ENCODE results near the gene TBCD.

The TBCD gene

DNA sequence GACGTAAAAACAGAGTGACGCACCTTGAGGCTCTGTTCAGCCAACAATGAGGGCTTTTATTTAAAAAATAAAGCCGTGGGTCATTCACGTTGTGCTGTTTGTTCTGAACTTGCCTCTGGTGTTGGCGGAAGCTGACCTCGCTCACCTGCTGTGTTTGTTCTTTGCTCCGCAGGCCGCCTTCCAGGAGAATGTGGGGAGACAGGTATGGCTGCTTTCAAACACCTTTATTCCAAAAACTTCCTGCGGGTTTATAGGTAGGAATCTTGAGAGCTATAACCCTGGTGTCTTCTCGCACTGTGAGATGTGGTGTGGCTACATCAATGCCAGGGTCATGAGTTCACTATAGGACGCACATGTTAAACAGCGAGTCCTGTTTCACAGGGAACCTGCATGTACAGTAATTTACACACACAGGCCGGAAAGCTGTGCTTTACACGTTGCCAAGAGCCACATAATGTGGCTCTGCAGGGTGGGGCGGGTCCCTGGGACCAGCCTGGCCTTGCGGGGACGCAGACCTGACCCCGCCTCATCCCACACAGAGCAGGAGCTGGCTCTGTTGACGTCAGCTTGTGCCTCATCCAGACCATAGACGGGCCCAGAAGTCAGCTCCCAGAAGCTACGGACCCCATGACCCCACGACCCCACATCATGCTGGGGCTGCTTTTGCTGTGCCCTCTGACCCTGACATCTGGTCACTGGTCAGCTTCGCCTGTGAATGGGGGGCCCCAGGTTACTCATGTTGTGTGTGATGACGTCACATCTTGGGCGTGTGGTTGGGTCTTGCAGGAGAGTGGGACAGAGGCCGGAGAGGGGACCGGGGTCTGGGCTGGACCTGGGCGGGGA lies 137.9 kb downstream of the TBCD start:
- DNase-seq = no peak

DNA sequence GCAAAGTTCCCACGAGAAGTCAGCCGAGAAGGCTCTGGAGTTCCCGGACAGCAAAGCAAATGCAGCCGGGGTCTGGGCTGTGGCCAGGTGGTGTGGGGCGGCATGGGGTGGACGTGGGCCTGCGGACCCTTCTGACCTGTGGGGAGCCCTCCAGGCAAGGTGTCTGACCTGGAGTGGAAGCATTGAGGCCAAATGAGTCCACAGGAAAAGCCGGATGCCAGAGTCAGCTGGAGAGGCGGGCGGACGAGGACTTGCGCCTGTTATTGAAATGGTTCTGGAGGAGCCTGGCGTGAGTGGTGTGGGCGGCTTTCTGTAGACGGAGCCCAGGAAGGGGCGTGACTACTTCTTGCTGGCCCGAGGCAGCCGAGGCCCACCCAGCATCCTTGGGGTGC lies 138.5 kb downstream of the TBCD start:
- no peak for DNase-seq

DNA sequence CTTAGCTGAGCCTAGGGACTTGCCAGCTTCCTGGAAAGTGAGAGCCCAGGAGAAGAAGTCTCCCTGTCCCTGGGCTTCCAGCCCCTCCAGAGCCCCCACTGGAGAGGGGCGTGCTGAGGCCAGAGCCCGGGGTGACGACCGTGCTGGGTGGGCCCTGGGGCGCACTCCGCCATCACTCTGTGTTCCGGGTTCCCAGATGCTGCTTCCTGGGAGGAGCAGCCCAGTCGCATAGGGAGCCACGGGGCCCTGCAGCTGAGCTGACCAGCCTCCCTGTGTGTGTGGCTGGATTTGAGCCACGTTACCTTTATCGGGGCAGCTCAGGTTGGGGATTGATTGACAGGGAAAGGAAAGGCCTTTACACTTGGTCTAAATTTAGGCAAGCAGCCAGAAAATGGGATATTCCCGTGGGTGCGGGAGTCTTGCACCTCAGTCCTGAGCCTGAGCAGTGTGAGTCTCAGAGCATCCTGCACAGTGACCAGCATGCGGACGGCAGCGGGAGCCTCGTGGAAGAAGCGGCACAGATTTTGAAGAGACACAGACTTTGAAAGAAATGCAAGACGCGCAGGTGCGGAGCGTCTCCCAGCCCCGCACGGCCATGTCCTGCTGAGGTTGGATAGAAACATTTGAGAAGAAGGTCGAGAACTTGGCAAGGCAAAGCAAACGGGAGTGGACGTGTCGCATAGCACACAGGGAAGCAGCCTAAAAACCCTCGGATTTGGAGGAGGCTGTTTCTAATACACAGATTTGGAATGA lies 139.2 kb downstream of the TBCD start:
- no peak for DNase-seq

DNA sequence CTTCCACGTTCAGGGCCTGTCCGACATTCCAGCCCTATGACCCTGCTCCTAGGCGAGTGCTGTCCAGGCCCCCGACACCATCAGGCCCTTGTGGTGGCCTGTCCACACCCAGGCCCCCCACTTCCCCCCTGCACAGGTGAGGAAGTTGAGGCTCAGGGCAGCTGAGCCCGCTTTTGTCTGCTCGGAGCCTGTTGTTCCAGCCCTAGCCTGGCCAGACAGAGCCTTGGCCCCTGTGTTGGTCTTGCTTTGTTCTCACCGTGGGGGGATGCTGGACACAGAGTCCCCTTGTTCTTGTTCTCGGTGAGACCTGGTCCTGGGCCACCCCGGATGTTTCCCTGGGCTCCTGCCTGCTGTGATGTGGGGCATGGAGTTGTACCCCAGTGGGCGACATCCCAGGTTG lies 140.0 kb downstream of the TBCD start:
- no peak for DNase-seq

DNA sequence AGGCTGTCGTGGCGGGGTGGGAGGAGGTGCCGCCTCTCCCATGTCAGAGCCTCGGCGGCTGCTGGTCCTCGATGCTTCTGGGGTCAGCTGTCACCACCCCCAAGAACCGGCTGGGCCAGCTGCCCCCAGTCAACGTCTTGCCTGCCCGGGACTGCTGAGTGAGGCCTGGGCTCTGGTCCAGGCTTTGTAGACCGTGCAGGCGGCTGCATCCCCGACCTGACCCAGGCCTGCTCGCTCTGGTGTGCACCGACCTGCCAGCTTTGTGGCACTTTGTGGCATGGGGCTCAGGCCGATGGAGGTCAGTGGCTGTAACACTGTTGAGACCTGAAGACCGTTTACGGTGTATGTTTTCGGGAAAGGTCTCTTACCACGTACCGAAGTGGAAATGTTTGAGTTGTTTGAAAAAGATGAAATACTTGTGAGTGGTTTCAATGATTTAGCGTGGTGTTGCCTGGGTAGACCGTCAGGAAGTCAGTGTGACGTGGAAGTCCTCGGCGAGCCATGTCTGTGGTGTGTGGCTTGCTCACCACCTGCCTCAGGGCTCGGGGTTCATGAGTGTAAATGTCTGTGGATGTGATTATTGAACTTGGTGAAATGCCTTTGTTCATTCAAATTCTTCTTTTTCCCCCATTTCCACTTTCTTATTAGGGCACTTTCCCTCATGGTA lies 141.2 kb downstream of the TBCD start:
- DNase-seq = peak; percentile 70 to 75

DNA sequence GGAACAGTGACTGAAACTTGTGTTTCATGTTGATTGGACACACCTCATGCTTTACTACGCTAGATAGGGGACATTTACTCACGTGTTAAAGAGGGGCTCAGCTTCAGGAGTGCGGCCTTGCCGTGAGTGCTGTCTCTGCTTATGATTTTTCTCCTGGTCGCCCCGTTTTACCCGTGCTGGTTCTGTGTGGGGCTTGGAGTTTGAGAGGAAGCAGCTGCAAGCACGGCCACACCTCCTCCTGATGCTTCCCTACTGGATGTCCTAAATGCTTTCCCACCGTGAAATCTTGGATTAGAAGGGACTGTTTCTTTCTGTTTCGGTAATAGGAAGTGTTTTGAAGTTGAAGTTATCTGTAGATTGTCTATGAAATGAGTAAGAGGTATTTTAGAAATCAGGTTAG lies 141.9 kb downstream of the TBCD start:
- DNase-seq = no peak

DNA sequence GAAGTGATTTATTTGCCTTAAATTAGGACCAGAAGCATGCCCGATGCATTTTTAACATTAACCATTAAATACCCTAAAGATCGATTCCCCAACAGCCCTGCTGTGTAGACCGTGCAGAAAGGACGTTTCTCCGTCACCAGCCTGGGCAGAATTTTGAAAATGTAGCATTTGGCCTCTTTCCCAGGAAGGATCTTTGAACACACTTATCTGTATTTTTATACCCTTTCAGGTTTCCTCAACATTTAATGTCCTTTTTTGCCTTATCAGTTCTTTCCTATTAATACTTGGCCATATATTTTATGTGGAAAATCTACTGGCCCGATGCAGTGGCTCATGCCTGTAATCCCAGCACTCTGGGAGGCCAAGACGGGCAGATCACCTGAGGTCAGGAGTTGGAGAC lies 142.5 kb downstream of the TBCD start:
- DNase-seq = no peak

DNA sequence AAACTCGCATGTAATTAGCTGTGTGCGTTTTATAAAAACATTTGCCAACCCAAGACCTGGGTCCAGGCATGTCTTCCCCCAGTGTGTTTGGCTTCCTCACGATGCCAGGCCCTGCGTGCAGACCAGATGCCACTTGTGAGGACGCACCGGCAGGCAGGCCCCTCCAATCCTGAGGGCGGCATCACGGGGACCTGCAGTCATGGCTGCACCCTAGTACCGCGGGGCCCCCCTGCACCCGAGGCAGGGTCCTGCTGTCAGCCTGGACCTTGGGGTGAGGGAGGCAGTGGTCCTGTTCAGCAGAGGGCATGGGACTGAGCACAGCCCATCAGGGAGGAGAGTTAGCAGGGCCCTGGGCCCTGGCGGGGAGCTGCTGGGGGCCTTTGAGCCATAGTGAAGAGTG lies 143.2 kb downstream of the TBCD start:
- DNase-seq = no peak

DNA sequence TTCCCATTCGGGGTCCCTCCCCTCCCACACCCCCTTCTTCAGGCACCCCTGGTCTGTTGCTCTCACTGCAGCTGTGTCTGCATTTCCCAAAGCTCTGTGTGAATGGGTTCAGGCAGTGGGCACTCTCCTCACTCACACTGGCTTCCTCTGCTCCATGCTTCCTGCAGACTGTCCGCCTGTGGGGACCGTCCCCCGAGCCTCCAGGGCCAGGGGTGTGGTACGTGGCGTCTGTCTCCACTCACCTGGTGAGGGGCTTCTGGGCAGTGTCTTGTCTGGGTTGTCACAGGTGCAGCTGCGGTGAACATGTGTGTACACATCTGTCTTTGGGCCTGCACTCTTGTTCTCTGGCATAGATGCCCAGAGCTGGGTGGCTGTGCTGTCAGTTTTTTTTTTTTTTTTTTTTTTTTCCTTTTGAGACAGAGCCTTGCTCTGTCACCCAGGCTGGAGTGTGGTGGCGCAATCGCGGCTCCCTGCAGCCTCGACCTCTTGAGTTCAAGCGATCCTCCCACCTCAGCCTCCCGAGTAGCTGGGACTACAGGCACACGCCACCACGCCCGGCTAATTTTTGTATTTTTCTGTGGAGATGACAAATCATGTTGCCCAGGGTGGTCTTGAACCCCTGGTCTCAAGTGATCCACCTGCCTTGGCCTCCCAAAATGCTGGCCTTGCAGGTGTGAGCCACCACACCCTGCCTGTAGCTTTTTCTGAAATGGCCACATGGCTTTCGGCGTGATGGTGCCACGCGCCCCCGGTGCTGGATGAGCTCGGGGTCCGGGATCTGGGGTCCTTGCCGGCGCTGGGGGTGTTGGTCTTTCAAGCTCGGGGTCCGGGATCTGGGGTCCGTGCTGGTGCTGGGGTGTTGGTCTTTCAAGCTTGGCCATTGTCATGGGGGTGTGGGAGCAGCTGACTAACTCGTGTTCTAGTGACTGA lies 144.5 kb downstream of the TBCD start:
- DNase-seq = no peak

DNA sequence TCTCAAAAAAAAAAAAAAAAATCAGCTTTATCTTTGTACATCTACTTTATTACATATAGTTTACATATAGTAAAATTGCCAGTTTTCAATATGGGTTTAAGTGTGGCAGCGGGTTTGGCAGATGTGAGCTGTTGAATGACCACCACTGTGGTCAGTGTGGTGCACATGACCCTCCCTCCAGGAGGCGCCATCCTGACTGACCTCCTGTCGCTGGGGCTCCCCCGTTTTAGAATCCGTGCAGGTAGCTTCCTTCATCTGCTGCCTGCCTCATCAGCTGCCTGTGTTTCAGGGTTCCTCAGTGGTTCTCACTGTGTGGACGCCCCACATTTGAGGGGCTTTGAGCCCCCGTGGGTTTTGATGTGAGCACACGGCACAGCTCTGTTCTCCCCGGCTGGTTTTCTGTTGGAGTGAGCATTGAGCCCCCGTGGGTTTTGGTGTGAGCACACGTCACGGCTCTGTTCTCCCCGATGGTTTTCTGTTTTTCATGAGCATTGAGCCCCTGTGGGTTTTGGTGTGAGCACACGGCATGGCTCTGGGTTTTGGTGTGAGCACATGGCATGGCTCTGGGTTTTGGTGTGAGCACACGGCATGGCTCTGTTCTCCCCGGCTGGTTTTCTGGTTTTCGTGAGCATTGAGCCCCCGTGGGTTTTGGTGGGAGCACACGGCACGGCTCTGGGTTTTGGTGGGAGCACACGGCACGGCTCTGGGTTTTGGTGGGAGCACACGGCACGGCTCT lies 145.8 kb downstream of the TBCD start:
- no peak for DNase-seq

DNA sequence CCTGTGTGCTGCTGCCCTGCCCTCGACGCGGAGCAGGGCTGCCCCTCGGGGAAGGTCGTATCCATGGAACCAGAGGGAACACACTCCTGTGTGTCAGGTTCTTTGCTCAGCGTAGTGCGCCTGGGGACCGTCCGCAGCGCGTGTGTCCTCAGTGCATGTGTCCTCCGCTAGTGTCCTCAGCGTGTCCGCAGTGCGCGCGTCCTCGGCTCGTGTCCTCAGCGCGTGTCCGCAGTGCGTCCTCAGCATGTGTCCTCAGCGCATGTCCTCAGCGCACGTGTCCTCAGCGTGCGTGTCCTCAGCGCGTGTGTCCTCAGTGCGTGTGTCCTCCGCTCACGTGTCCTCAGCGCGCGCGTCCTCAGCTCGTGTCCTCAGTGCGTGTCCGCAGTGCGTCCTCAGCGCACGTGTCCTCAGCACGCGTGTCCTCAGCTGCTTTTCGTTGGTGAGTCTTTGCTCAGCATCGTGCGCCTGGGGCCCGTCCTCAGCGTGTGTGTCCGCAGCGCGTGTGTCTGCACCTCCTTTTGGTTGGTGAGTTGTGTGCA lies 147.2 kb downstream of the TBCD start:
- no peak for DNase-seq

DNA sequence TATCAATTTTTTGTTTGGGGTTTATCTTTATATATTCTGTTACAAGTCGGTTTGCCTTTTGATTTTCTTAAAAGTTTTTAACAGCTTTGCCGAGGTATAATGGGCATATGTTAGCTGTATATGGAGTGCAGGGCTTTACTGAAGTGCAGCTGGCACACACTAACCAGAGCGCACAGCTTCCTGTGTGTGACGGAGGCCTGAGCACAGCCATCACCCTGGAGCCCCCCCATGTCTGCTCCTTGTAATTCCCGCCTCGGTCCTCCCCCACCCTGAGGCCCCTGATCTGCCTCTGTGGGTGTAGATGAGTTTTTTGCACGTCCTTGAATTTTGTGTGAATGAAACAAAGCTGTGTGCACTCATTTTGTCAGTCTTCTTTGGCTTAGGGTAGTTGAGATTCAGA lies 148.1 kb downstream of the TBCD start:
- DNase-seq = no peak

DNA sequence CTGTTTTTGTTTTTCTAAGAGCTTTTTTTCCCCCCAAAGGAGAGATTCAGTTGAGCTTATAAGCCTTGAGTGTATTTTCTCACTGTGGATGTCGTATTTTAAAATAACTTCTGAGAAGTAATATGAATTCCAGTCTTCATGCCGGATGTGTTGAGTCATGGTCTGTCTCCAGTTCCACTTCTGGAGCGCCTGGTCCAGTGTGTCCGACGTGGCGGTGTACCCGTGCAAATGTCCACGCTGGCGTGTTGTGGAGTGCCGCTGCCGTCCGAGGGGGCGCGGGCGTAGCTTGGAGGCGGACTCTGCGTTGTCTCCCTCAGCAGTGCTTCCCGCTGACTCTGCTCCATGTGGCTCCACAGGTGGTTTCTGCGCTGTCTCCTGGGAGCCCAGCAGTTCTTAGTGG lies 148.9 kb downstream of the TBCD start:
- no peak for DNase-seq

DNA sequence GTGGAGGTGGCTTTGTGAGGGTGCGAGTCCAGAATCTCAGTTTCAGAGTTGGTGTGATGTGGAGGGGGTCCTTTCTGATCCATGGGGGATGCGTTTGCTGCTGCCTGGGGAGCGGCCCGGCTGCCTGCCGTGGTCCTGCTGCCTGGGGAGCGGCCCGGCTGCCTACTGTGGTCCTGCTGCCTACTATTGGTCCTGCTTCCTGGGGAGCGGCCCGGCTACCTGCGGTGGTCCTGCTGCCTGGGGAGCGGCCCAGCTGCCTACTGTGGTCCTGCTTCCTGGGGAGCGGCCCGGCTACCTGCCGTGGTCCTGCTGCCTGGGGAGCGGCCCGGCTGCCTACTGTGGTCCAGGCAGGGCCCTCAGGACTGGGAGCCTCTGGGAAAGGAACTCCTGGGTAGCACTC lies 149.5 kb downstream of the TBCD start:
- DNase-seq = no peak

DNA sequence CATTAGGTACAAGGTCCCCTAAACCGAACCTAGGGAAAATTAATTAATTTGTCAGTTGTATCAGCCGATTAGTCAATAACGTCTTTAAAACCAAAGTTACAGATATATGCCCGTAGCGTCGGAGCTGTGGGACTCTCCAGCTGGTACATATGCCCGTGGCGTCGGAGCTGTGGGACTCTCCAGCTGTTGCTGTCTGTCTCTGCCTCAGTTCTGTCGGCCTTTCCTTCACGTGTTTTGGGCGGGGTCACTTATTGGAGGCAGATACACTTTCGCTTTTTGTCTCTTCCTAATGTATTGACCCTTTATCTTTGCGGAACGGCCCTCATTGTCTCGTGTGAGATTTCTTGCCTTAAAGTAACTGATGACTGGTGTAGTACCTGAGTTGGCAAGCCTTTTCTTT lies 150.0 kb downstream of the TBCD start:
- DNase-seq = no peak

DNA sequence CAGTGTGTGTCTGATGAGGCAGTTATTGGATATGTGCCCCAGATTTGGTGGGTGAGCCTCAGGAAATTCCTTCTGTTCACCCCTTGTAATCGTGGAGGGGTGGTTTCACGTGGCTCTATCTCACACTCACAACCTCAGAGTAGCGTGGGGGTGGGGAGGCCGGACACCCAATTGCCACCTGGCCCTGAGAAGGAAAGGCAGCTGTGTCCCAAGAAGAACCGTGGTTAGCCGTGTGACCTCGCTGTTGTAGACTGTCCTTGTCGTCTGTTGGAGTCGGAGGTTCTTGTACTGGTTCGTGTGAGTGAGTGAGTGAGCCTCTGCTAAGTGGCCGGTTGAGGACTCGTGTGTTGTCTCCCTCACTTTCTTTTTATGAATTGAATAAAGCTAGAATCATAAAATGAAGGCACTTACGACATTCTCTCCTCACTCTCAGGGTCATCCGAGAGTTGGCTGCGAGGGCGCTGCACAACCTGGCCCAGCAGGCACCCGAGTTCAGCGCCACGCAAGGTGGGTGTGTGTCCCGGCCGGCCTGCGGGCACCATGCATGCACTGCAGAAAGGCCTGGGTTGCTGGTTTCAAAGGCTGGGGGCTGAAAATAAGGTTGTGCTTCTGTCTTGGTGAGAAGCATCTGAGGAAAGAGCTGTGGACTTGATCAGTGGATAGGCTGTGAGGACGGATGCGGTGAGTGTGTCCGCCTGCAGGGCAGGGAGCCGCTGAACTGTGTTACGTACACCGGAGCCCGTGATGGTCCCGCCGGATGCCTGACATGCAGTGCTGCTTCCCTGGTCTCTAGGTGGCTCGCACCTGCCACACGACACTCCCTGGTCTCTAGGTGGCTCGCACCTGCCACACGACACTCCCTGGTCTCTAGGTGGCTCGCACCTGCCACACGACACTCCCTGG lies 151.4 kb downstream of the TBCD start:
- DNase-seq = no peak

DNA sequence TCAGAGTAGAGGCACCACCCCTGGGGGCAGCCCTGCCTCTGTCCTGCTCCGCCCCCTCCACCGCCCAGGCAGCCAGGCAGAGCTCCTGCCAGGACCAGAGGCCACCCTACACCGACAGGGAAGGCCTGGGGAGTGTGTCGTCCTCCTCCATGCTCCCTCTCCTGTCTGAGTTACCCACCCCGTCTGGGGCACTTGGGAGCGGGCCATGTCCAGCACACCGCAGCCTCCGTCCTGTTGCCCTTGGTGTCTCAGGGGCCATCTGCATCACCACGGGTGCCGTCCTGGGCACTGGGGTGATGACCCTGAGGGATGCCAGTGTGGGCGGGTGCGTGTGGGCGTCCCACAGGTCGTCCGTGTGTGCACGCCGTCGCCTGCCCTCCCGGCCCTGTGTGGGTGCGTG lies 153.3 kb downstream of the TBCD start:
- DNase-seq = no peak

DNA sequence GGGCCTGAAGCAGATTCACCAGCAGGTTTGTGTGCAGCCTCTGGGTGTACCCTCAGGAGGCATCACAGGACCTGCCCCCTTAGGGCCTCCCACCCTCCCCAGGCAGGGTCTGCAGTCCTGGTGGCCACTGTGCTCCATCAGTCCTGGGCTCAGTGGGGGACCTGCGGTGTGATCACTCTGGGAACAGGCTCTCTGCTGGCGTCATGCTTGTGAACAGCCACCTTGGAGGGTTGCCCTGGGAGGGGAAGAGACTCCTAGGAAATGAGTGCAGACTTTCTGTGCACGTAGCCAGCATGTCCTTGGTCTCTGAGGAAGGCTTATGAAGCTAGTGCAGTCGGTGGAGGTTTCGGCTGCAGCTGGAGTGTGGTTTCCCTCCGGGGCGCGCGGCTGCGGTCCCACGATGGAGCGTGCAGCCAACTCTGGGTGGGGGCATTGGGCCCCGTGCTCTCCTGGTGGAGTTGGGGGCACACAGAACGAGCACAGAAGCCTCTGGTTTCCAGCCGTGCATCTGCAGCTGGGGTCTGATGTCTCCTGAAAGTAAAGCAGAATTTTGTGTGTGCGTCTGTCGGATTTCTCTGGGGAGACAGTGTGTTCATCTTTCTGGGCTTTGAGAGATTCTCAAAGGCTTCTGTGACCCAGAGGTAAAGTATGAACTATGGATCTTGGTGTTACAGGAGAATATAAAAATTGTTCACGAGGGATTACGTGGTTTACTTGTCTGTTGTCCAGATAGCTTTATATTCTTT lies 156.1 kb downstream of the TBCD start:
- no peak for DNase-seq

DNA sequence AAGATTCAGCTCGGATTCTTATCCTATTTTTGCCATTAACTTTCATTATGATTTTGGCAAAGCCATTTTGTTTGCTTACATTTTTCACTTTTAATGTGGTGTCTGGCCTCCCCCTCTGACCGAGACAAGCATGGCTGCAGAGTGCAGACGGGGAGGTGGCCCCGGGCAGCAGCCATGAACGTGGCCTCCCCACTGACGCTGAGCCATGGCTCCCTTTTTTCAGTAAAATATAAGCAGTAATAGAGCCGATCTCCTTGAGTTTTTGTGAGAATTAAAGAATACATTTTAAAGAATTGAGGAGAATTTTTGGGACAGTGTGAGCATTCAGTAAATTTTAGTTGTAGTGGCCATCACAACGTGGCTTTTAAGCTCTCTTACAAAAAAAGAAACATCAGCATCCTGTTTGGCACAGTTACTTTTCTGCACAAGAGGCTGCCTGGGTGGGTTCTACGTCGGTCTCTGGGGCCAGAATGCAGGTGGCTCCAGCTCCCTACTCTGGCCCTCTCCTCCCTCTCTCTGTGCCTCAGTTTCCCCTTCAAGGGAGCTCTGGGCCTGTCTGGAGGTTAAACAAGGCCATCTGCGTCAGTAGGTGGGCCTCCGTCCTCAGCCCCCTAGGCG lies 156.8 kb downstream of the TBCD start:
- DNase-seq = no peak
